Vagina (tissue), 2 donors: ENCODE data around the gene DLL4. TPM values are rescaled to one million over a fixed set of nuclear protein-coding genes. Genes with fewer than 3 reads are reported as not detected.

Experiments used
- DNase-seq, 2 donors: peaks; one replicate each; pipeline ENCODE4 v3.0.0-alpha.2; 2017; ENCODE audit errors: extremely low spot score in 2 of 2
- H3K27ac ChIP-seq: fragments of 200-600 bp; sonication (generic); one replicate; pipeline ENCODE4 v1.5.1; 2019
- H3K27me3 ChIP-seq: fragments of 200-600 bp; sonication (generic); one replicate; pipeline ENCODE4 v1.5.1; 2019
- H3K36me3 ChIP-seq, 2 donors: fragments of 200-600 bp; sonication (generic); one replicate each; pipeline ENCODE4 v1.5.1; 2017 to 2019
- H3K4me1 ChIP-seq: fragments of 200-600 bp; sonication (generic); one replicate; pipeline ENCODE4 v1.5.1; 2019
- H3K4me3 ChIP-seq, 2 donors: fragments of 200-600 bp; sonication (generic); 1 replicate in 1 of 2; 2 replicates in 1 of 2; pipeline ENCODE4 v1.5.1; 2016 to 2019
- H3K9me3 ChIP-seq: fragments of 200-600 bp; sonication (generic); one replicate; pipeline ENCODE4 v1.5.1; 2019
- POLR2A ChIP-seq, 2 donors: fragments of 450-650 bp; IDR thresholded peaks; one replicate each; pipeline ENCODE4 v1.6.1; 2017; ENCODE audit warnings: antibody characterized with exemption in 2 of 2, mild to moderate bottlenecking in 2 of 2, moderate library complexity in 2 of 2
- POLR2AphosphoS5 ChIP-seq, 2 donors: sonication (generic); formaldehyde crosslinking; IDR thresholded peaks; one replicate each; pipeline ENCODE4 v1.9.0; 2017; ENCODE audit warnings: antibody characterized with exemption in 2 of 2, mild to moderate bottlenecking in 2 of 2, low read depth in 1 of 2; ENCODE audit not compliant: insufficient read depth in 1 of 2
- intact Hi-C: fragments of 100-400 bp; cut with DNase I; formaldehyde crosslinking; loops from one replicate; pipeline ENCODE4 v1.15.1; 2023
- total RNA-seq: library from RNA; depleted of rRNA; stranded (reverse); fragments of >200 nt; gene quantifications from one replicate; pipeline ENCODE4 v1.2.3, GENCODE V29; 2016
- TF ChIP-seq, protein P1 (sequence below), 3 experiments: fragments of 450-650 bp in 2 of 3; fragments of 200-600 bp in 1 of 3; sonication (generic) in 1 of 3; IDR thresholded peaks; one replicate each; pipeline ENCODE4 v1.5.1; 2017 to 2019; ENCODE audit warnings: antibody characterized with exemption in 3 of 3, mild to moderate bottlenecking in 2 of 3, moderate library complexity in 2 of 3

The DLL4 gene
- total RNA-seq, 1 donor from 2014 or later: 20.9 TPM

GRCh38 chr15:40933517-40933902, 4.4 kb downstream of the DLL4 start:
- H3K27me3 ChIP-seq: peaks cover 6% of the 10 kb centered on the region
- intact Hi-C loops: no loop called here
- no peaks in the 10 kb centered on the region for H3K9me3 ChIP-seq
- TF ChIP-seq, protein P1, sequence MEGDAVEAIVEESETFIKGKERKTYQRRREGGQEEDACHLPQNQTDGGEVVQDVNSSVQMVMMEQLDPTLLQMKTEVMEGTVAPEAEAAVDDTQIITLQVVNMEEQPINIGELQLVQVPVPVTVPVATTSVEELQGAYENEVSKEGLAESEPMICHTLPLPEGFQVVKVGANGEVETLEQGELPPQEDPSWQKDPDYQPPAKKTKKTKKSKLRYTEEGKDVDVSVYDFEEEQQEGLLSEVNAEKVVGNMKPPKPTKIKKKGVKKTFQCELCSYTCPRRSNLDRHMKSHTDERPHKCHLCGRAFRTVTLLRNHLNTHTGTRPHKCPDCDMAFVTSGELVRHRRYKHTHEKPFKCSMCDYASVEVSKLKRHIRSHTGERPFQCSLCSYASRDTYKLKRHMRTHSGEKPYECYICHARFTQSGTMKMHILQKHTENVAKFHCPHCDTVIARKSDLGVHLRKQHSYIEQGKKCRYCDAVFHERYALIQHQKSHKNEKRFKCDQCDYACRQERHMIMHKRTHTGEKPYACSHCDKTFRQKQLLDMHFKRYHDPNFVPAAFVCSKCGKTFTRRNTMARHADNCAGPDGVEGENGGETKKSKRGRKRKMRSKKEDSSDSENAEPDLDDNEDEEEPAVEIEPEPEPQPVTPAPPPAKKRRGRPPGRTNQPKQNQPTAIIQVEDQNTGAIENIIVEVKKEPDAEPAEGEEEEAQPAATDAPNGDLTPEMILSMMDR (IDR thresholded peaks at IDR 0.05): no peak
- TF ChIP-seq POLR2AphosphoS5 (IDR thresholded peaks at IDR 0.05; ENCODE audit: insufficient read depth in 1 of 2, low read depth in 1 of 2): no peak
- no peak for TF ChIP-seq POLR2A (IDR thresholded peaks at IDR 0.05)
- no peak for DNase-seq
- H3K4me1 ChIP-seq: peaks cover 31% of the 10 kb centered on the region
- H3K36me3 ChIP-seq: no peaks in the 10 kb centered on the region
- no peak overlapping the region for H3K4me3 ChIP-seq
- no peak overlapping the region for H3K27ac ChIP-seq

DNA sequence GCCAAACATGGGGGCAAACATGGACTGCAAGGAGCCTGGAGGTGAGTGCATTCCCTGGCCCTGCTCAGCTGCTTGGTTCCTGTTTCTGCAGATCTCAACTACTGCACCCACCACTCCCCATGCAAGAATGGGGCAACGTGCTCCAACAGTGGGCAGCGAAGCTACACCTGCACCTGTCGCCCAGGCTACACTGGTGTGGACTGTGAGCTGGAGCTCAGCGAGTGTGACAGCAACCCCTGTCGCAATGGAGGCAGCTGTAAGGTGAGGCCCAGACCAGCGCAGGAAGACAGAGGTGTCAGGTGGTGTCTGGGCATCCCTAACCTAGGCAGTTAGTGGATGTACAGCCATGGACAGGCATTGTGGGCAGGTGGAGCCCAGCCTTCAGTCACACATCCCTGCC, 5.3 kb downstream of the DLL4 start:
- no peak for DNase-seq

GRCh38 chr15:40936234-40936708, 7.1 kb downstream of the DLL4 start:
- Histone ChIP-seq H3K4me1 (peaks cover 18% of the 10 kb centered on the region), H3K36me3 (no peaks in the 10 kb centered on the region)

More for the DNA sequence above, 5.3 kb downstream of the DLL4 start:
- H3K9me3 ChIP-seq: no peaks in the 10 kb centered on the region
- no peak overlapping the region for H3K4me3 ChIP-seq
- TF ChIP-seq, protein P1 (IDR thresholded peaks at IDR 0.05): no peak
- TF ChIP-seq POLR2AphosphoS5 (IDR thresholded peaks at IDR 0.05; ENCODE audit: insufficient read depth in 1 of 2, low read depth in 1 of 2): no peak
- TF ChIP-seq POLR2A (IDR thresholded peaks at IDR 0.05): no peak
- H3K36me3 ChIP-seq: no peaks in the 10 kb centered on the region
- H3K27ac ChIP-seq: no peak overlapping the region
- peaks cover 6% of the 10 kb centered on the region for H3K27me3 ChIP-seq
- intact Hi-C loops: no loop called here
- peaks cover 22% of the 10 kb centered on the region for H3K4me1 ChIP-seq

DNA sequence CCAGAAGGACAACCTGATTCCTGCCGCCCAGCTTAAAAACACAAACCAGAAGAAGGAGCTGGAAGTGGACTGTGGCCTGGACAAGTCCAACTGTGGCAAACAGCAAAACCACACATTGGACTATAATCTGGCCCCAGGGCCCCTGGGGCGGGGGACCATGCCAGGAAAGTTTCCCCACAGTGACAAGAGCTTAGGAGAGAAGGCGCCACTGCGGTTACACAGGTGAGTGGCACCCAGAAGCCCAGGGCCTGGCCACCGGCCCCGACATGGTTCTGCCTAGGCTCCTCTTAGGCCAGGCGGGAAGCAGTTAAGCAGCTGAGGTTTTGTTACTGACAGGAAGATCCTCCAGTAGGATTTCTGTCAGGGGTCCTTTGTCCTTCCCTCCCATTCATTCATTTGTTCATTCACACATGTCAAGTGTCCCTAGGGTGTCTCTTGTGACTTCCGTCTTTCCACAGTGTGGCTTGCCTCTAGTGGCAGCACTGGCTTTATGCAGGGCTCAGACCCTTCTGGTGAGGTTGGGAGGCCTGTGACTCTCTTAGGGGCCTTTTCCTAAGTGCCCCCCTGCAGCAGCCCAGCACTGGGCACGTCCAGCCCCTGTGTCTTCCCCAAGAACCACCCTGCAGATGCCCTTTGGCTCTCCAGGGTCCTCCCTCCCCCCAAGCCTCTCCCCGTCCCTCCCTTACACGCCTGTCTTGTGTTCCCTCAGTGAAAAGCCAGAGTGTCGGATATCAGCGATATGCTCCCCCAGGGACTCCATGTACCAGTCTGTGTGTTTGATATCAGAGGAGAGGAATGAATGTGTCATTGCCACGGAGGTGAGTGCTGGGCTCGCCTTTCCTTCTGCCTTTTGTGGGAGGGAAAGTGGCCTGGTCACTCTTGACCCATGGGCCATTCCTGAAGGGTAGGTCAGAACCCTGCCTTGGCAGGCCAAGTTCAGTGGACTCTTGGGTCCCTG, 7.8 kb downstream of the DLL4 start:
- Histone ChIP-seq H3K4me1 (peaks cover 16% of the 10 kb centered on the region), H3K27me3 (no peaks in the 10 kb centered on the region), H3K9me3 (no peaks in the 10 kb centered on the region), H3K4me3 (no peak overlapping the region), H3K27ac (no peak overlapping the region), H3K36me3 (no peaks in the 10 kb centered on the region)
- no peak for DNase-seq
- TF ChIP-seq, protein P1 (IDR thresholded peaks at IDR 0.05): no peak
- TF ChIP-seq POLR2AphosphoS5 (IDR thresholded peaks at IDR 0.05; ENCODE audit: insufficient read depth in 1 of 2, low read depth in 1 of 2): no peak
- TF ChIP-seq POLR2A (IDR thresholded peaks at IDR 0.05): no peak
- intact Hi-C loops: no loop called here

More at GRCh38 chr15:40936234-40936708, 7.1 kb downstream of the DLL4 start:
- intact Hi-C loops: no loop called here
- Histone ChIP-seq H3K27me3 (peaks cover 5% of the 10 kb centered on the region), H3K4me3 (no peak overlapping the region), H3K27ac (no peak overlapping the region), H3K9me3 (no peaks in the 10 kb centered on the region)
- no peak for TF ChIP-seq POLR2AphosphoS5 (IDR thresholded peaks at IDR 0.05; ENCODE audit: insufficient read depth in 1 of 2, low read depth in 1 of 2)
- TF ChIP-seq POLR2A (IDR thresholded peaks at IDR 0.05): no peak
- TF ChIP-seq, protein P1 (IDR thresholded peaks at IDR 0.05): no peak
- no peak for DNase-seq
